NCI-H1092 (cell line): ENCODE results near the gene GPR32.
"Not testable (repeated sequence)": the region's sequence is repeated elsewhere in the genome, so short reads cannot be mapped to it uniquely, and the experiment has no call there.

Experiments used
- DNase-seq: peaks from one replicate; lab custom pipeline; 2025; lab: John Stamatoyannopoulos, UW

GPR32 gene

DNA sequence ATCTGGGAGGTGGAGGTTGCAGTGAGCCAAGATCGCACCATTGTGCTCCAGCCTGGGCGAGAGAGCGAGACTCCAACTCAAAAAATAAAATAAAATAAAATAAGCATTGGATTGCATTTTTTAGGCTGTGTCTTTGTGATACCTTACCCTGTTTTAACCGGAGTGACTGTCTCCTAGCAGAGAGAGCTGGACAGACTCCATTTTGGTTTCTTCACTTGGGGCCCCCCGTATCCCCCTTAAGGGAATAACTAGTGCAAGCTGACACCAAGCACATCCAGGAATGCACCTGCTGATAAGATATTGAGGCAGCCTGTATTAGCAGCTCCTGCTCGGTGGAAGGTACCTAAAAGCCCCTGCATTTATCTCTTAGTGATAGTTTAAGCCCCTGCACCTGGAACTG, 20.8 kb upstream of the GPR32 start:
- DNase-seq: no peak

DNA sequence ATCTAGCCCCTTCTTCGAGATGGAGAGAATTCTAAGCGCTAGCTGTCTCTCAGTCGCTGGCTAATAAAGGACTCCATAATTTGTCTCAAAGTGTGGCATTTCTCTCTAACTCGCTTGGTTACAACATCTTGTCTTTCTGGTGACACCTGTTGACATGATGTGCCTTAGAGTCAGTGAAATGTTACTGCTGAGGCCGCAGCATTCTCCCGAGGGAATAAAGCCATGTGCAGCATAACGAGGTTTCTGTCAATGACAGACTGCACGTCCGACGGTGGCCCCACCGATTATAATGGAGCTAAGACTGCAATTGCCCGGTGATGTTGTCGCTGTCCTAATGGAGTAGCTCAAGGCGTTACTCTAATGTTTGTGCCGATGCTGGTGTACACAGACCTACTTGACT, 20.3 kb upstream of the GPR32 start:
- no peak for DNase-seq

DNA sequence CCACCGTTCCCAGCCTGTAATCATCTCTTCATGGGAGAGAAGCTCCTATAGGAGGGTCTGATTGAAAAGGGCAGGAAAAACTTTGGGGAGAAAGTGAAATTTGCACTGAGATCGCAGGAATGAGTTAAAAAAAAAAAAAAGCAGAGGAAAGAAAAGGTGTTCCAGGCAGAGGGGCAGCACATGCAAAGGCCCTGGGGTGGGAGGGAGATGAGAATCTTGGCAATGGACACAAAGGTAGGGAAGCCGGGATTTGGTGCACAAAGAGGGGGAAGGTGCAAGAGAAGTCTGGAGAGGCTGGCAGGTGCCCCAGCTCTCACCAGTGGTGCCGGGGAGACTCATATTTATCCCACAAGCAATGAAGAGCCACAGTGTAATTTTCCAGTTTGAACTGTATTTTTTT, 16.4 kb upstream of the GPR32 start:
- no peak for DNase-seq

DNA sequence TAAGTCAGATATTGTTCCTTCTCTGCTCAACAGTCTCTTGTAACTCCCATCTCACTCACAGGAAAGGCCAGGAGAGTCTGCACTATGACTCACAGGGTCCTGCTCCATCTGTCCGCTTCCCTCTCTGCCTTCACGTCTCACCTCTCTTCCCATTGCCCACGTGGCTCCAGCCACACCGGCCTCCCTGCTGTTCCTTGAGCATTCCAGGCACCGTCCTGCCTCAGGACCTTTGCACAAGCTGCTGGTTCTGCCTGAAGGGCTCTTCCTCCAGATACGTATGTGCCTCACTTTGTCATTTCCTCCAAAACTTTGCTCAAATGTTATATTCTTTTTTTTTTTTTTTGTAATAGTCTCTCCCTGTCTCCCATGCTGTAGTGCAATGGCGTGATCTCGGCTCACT, 14.0 kb upstream of the GPR32 start:
- not testable (repeated sequence) for DNase-seq

DNA sequence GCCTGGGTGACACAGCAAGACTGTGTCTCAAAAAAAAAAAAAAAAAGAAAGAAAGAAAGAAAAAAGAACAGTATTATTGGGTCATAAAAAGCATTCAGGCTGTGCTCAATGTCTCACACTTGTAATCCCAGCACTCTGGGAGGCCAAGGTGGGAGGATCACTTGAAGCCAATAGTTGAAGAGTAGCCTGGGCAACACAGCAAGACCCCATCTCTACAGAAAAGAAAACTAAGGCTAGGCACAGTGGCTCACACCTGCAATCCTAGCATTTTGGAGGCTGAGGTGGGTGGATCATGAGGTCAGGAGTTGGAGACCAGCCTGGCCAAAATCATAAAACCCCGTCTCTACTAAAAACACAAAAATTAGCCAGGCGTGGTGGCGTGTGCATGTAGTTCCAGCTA, 12.6 kb upstream of the GPR32 start:
- DNase-seq: not testable (repeated sequence)

DNA sequence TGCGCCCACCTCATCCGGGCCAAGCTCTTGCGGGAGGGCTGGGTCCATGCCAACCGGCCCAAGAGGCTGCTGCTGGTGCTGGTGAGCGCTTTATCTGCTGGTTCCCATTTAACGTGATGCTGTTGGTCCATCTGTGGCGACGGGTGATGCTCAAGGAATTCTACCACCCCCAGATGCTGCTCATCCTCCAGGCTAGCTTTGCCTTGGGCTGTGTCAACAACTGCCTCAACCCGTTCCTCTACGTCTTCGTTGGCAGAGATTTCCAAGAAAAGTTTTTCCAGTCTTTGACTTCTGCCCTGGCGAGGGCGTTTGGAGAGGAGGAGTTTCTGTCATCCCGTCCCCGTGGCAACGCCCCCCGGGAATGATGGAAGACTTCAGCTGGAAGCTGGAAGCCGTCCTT, 11.2 kb upstream of the GPR32 start:
- not testable (repeated sequence) for DNase-seq

DNA sequence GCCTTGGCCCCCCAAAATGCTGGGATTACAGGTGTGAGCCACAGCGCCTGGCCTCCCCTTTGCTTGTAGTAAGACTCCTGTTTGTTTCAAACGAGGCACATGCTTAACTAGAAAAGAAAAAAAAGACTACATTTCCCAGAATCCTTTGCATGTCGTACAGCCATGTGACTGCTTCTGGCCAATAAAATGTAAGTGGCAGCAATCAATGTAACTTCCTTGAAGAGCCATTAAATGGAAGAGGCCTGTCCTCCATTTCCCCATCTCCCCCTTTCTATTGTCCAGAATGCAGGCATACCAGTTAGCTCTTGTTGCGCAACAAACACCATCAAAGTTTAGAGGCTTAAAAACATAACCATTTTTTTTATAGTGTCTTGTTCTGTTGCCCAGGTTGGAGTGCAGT, 10.4 kb upstream of the GPR32 start:
- no peak for DNase-seq

DNA sequence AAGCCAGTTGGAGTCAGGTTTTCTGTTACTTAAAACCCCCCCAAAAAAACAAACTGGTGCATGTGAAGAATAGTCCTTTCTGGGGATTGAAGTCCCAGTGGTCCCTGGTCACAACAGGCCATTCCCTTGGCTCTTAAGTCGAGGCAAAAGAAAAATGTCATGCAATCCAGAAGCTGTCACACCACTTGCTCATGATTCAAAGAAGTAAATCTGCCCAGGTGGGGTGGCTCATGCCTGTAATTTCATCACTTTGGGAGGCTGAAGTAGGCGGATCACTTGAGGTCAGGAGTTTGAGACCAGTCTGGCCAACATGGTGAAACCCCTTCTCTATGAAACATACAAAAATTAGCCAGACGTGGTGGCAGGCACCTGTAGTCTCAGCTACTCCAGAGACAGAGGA, 8.8 kb upstream of the GPR32 start:
- not testable (repeated sequence) for DNase-seq

DNA sequence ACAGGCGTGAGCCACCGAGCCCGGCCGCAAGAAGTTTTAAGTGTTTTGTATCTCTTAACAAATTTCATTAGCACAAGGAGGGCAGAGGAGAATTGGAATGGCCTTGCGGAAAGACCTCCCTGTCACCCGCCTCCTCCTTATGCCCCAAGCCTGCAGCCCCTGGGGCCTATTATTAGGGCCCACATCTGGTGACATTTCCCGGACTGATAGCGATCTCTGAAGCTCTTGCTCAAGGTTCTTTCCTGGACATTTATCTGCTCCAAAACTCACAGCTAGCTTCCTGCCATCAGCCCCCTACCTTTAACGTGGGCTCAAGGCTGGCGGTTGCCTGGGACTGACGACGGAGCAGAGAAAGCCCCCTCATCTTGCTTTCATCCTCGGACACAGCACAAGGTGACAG, 6.7 kb upstream of the GPR32 start:
- not testable (repeated sequence) for DNase-seq

DNA sequence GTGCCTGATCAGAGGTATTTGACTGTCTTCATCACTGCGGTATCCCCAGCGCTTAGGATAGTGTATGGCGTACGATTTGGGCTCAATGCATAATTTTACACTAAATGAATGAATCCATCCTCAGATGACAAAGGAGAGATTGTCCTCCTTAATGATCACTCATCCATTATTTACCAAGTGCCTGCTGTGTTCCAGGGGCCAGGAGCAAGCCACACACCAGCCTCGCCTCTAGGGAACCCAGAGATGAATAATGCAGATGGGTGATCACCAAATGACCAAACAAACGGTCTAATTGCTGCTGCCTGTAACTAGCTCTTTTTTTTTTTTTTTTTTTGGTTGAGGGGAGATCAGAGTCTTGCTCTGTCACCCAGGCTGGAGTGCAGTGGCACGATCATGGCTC, 5.9 kb upstream of the GPR32 start:
- no peak for DNase-seq

DNA sequence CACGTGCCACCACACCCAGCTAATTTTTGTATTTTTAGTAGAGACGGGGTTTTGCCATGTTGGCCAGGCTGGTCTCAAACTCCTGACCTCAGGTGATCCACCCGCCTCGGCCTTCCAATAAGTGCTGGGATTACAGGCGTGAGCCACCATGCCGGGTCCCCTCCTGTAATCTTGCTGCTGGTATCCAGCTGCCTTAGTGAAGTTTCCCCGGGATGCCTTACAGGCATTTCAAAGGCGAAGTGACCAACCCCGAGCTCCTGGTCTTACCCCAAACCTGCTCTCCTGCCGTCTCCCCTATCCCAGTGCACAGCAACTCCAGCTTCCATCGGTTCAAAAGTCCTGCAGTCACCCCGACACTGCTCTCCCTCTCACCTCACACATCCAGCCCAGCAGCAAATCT, 3.5 kb upstream of the GPR32 start:
- DNase-seq: not testable (repeated sequence)

DNA sequence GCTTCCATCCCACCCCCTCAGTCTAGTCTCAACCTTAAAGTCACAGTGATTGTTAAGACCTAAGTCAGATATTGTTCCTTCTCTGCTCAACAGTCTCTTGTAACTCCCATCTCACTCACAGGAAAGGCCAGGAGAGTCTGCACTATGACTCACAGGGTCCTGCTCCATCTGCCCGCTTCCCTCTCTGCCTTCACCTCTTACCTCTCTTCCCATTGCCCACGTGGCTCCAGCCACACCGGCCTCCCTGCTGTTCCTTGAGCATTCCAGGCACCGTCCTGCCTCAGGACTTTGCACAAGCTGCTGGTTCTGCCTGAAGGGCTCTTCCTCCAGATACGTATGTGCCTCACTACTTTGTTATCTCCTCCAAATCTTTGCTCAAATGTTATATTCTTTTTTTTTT, 3.0 kb upstream of the GPR32 start:
- not testable (repeated sequence) for DNase-seq

DNA sequence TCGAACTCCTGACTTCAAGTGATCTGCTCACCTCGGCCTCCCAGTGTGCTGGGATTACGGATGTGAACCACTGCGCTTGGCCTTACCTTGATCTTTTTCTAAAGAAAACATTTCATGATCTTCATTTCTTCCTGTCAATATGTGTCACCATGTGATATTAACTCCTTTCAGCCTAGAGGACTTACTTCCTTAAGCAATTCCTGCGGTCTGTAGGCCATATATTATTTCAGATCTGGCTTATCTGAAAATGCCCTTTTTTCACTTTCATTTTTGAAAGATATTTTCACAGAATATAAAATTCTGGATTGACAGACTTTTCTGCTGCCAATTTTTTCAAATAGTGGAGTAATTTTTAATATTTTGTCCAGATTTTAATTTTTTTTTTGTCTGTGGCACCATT, 2.0 kb upstream of the GPR32 start:
- DNase-seq: no peak

DNA sequence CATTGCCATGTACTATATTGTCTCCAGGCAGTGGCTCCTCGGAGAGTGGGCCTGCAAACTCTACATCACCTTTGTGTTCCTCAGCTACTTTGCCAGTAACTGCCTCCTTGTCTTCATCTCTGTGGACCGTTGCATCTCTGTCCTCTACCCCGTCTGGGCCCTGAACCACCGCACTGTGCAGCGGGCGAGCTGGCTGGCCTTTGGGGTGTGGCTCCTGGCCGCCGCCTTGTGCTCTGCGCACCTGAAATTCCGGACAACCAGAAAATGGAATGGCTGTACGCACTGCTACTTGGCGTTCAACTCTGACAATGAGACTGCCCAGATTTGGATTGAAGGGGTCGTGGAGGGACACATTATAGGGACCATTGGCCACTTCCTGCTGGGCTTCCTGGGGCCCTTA, 624 bp downstream of the GPR32 start:
- no peak for DNase-seq

DNA sequence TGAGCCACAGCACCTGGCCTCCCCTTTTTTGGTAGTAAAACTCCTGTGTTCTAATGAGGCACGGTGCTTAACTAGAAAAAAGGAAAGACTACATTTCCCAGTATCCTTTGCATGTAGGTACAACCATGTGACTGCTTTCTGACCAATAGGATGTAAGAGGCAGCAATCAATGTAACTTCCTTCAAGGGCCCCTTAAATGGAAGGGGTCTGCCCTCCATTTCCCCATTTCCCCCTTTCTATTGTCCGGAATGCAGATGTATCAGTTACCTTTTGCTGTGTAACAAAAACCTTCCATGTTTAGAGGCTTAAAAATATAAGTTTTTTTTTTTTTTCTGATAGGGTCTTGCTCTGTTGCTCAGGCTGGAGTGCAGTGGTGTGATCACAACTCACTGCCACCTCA, 2.2 kb downstream of the GPR32 start:
- DNase-seq: no peak

DNA sequence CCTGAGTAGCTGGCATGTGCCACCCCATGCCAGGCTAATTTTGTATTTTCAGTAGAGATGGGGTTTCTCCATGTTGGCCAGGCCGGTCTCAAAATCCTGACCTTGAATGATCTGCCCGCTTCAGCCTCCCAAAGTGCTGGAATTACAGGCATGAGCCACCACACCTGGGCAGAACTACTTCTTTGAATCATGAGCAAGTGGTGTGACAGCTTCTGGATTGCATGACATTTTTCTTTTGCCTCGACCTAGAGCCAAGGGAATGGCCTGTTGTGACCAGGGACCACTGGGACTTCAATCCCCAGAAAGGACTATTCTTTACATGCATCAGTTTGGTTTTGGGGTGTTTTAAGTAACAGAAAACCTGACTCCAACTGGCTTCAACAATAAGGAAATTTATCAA, 2.6 kb downstream of the GPR32 start:
- DNase-seq: not testable (repeated sequence)

DNA sequence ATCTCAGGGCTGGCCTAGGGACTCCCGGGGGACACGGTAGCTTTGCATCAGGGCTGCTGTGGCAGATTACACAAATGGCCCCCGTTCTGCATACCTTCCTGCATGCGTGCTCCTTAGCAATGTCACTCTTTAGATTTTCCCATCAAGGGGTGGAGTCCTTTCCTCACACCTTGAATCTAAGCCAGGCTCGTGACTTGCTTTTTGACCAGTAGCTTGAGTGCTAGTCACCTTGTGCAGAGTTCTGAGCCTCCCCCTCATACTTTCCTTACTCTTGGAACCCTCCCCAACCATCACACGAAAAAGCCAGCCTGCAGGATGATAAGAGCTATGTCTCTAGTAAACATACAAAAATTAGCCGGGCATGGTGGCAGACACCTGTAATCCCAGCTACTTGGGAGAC, 3.2 kb downstream of the GPR32 start:
- DNase-seq: not testable (repeated sequence)

DNA sequence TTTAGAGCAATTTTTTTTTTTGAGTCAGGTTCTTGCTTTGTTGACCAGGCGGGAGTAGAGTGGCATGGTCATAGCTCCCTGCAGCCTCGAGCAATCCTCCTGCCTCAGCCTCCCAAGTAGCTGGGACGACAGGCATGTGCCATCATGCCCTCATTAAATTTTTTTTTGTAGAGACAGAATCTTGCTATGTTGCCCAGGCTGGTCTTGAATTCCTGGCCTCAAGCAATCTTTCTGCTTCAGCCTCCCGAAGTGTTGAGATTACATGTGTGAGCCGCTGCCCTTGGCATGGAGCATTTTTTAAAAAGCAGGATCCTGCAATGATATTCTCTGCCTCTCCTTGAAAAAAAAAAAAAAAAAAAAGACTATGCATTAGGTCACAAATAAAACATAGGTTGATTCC, 5.9 kb downstream of the GPR32 start:
- DNase-seq: no peak

DNA sequence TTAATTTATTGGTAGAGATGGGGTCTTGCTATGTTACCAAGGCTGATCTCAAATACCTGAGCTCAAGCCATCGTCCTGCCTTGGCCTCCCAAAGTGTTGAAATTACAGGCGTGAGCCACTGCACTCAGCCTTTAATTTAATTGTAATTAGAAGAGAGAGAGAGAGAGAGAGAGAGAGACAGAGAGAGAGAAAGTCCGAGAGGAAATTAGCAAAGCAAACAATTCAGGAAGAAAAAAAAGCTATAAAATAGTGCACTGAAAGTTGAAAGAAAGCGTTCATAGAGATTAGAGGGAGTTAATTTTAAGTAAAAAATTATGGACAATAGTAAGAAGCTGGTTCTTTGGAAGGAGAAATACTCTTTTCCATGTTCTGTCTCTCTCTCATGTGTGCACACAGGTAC, 7.0 kb downstream of the GPR32 start:
- no peak for DNase-seq

DNA sequence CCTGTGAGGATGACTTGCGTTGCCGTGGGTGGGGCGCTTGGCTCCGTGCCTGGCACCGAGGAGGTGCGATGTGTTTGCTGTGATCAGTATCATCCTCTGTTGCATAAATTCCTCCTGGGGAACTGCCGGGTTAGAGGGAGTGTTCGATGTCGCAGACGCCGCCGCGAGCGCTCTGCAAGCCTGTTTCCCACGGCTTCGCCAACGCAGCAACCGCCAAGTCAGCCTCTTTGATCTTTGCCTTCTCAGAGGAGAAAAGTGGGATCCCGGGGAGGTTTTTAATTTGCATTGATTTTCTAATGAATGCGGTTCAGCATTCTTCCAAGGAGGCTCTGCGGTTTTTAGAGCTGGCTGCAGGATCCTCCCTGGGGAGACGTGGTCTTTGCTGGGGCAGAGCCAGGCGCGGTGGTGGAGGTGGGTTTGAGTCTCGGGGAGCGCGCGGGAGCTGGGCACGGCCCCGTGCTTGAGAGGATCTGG, 7.6 kb downstream of the GPR32 start:
- no peak for DNase-seq

DNA sequence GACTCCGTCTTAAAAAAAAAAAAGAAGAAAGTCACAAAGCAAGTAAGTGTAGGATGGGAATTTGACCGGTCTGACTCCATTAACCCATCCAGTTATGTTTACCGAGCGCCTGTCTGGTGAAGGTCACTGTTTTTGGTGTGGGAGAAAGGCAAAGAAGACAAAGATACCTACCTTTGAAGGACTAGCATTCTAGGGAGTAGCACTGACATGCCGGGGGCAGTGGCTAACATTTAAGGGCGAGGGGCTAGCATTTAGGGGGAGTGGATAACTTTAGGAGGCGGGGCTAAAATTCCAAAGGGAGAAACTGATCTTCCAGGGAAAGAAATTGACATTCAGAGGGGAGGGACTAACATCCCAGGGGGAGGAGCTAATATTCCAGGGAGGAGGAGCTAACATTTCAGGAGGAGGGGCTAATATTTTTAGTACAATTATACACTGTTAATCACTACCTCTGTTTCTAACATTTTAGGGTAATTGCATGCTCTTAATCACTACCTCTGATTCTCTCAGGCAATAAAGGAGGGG, 8.7 kb downstream of the GPR32 start:
- no peak for DNase-seq

DNA sequence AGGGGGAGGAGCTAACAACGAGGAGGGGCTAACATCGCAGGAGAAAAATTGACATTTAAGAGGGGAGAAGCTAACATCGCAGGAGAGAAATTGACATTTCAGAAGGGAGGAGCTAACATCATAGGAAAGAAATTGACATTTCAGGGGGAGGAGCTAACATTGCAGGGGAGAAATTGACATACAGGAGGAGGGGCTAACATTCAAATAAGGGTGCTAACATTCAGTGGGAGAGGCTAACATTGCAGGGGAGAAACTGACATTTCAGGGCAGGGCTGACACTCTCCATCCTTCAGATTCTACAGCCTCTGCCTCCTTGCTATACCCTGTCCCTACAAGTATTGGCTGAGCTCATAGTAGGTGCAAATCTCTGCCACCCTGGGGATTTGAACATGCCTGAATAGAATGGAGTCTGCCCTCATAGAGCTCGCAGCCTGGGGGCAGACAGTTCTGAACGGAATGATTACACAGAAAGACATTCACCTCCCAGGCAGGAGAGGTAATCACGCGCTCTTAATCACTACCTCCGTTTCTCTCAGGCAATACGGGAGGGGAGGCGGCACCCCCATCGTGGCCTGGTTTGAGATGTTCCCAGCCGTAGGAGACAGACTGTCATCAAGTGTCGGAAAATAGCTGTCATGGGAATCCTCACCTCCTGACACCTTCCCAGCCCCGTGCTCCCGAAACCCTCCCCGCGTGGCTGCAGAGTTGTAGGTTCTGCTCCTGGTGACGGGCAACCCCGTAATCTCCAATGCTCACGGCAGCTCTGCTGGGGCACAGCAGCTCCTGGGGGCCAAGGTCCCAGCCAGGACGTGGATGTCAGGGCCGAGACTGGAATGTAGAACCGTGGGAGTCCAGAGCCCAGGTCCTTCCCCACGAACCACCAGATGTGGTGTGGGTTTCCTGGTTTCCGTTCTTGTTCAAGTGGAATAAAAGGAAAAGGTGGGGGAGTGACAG, 9.5 kb downstream of the GPR32 start:
- DNase-seq: no peak

DNA sequence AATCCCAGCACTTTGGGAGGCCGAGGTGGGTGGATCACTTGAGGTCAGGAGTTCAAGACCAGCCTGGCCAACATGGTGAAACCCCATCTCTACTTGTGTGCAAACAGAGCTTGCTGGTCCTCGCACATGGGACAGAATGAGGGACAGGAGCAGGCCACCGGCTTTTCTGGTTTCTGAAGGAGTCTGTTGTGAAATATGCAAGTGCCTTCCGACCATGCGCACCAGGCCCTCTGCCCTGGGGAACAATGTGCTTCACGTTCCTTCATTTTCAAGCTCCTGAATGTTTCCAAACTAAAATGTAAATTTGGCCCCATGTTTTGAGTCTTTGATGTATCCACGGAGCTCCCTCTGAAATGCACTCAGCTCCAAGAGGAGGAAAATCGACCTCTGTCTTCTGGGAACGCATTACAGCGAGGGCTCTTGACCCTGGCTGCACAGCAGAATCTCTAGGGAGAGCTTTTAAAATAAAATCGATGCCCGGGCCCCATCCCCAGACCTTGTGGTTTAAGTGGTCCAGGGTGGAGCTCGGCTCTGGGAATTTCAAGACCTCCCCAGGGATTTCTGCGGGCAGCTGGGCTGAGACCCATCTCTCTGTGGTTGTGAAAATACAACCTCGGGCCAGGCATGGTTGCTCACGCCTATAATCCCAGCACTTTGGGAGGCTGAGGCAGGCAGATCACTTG, 10.6 kb downstream of the GPR32 start:
- no peak for DNase-seq
